Neural progenitor cell (in vitro differentiated cells): ENCODE measurements around the gene SPTBN5. TPM values are rescaled to one million over a fixed set of nuclear protein-coding genes. Genes with fewer than 3 reads are reported as not detected.

Experiments
- DNase-seq: peaks from one replicate; pipeline ENCODE4 v3.0.0-alpha.2; 2016; ENCODE audit warnings: low spot score
- H2AFZ ChIP-seq: fragments of 200-600 bp; sonication (generic); replicated peaks from 2 replicates; pipeline ENCODE4 v1.6.1; 2016; ENCODE audit warnings: antibody characterized with exemption
- H3F3A ChIP-seq: fragments of 200-600 bp; sonication (generic); 2 replicates; pipeline ENCODE4 v1.6.1; 2016; ENCODE audit warnings: antibody characterized with exemption, low read depth
- H3K27ac ChIP-seq: fragments of 200-600 bp; sonication (generic); 2 replicates; pipeline ENCODE4 v1.5.1; 2016; ENCODE audit warnings: mild to moderate bottlenecking
- H3K27me3 ChIP-seq: fragments of 200-600 bp; sonication (generic); 2 replicates; pipeline ENCODE4 v1.6.1; 2016; ENCODE audit warnings: mild to moderate bottlenecking, moderate library complexity
- H3K36me3 ChIP-seq: fragments of 200-600 bp; sonication (generic); 2 replicates; pipeline ENCODE4 v1.5.1; 2016
- H3K4me1 ChIP-seq: fragments of 200-600 bp; sonication (generic); 2 replicates; pipeline ENCODE4 v1.6.1; 2016; ENCODE audit warnings: mixed run types
- H3K4me2 ChIP-seq: fragments of 200-600 bp; sonication (generic); 2 replicates; pipeline ENCODE4 v1.6.1; 2016
- H3K4me3 ChIP-seq: fragments of 200-600 bp; sonication (generic); 2 replicates; pipeline ENCODE4 v1.5.1; 2016
- H3K79me2 ChIP-seq: fragments of 200-600 bp; sonication (generic); 2 replicates; pipeline ENCODE4 v1.6.1; 2016; ENCODE audit warnings: low read depth
- H3K9ac ChIP-seq: fragments of 200-600 bp; sonication (generic); 2 replicates; pipeline ENCODE4 v1.6.1; 2016
- H3K9me3 ChIP-seq: fragments of 200-600 bp; sonication (generic); 2 replicates; pipeline ENCODE4 v1.5.1; 2016; ENCODE audit warnings: low read depth
- H4K20me1 ChIP-seq: fragments of 200-600 bp; sonication (generic); 2 replicates; pipeline ENCODE4 v1.6.1; 2016; ENCODE audit warnings: low read depth
- H3K27ac Mint-ChIP-seq: 3 replicates; pipeline ENCODE4 v1.8.0; 2021; ENCODE audit warnings: mixed read lengths
- H3K27me3 Mint-ChIP-seq: 2 replicates; pipeline ENCODE4 v1.8.0; 2022; ENCODE audit warnings: low read depth, mild to moderate bottlenecking, inconsistent platforms, moderate library complexity, mixed read lengths; ENCODE audit not compliant: insufficient read depth
- H3K36me3 Mint-ChIP-seq: 3 replicates; pipeline ENCODE4 v1.8.0; 2021; ENCODE audit warnings: mixed read lengths
- H3K4me1 Mint-ChIP-seq: 3 replicates; pipeline ENCODE4 v1.8.0; 2021; ENCODE audit warnings: mixed read lengths
- H3K4me3 Mint-ChIP-seq: 3 replicates; pipeline ENCODE4 v1.8.0; 2021; ENCODE audit warnings: mild to moderate bottlenecking, moderate library complexity, mixed read lengths
- H3K9me3 Mint-ChIP-seq: 3 replicates; pipeline ENCODE4 v1.8.0; 2020; ENCODE audit warnings: mixed read lengths
- EZH2 ChIP-seq: fragments of 200-600 bp; sonication (generic); IDR thresholded peaks from 2 replicates; pipeline ENCODE4 v1.6.1; 2017; ENCODE audit warnings: antibody characterized with exemption, mild to moderate bottlenecking, moderate library complexity
- EZH2phosphoT487 ChIP-seq: fragments of 200-600 bp; sonication (generic); IDR thresholded peaks from 2 replicates; pipeline ENCODE4 v1.6.1; 2017; ENCODE audit warnings: antibody characterized with exemption
- total RNA-seq: library from RNA; depleted of rRNA; stranded (reverse); fragments of >200 nt; gene quantifications from 2 replicates; pipeline ENCODE4 v1.2.3, GENCODE V29; 2015; ENCODE audit warnings: low replicate concordance
- TF ChIP-seq, protein P1 (sequence below): fragments of 200-600 bp; sonication (generic); IDR thresholded peaks from 2 replicates; pipeline ENCODE4 v1.5.1; 2017; ENCODE audit warnings: antibody characterized with exemption, mild to moderate bottlenecking

SPTBN5 gene
- total RNA-seq, 1 donor from 2014 or later: not detected

- TF ChIP-seq EZH2phosphoT487: no peak
- TF ChIP-seq, protein P1, sequence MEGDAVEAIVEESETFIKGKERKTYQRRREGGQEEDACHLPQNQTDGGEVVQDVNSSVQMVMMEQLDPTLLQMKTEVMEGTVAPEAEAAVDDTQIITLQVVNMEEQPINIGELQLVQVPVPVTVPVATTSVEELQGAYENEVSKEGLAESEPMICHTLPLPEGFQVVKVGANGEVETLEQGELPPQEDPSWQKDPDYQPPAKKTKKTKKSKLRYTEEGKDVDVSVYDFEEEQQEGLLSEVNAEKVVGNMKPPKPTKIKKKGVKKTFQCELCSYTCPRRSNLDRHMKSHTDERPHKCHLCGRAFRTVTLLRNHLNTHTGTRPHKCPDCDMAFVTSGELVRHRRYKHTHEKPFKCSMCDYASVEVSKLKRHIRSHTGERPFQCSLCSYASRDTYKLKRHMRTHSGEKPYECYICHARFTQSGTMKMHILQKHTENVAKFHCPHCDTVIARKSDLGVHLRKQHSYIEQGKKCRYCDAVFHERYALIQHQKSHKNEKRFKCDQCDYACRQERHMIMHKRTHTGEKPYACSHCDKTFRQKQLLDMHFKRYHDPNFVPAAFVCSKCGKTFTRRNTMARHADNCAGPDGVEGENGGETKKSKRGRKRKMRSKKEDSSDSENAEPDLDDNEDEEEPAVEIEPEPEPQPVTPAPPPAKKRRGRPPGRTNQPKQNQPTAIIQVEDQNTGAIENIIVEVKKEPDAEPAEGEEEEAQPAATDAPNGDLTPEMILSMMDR: no peak
- no peak for TF ChIP-seq EZH2
- Histone ChIP-seq H3K27ac (no peak overlapping the region), H3K9ac (no peak overlapping the region), H4K20me1 (no peaks in the 10 kb centered on the region), H3K9me3 (no peaks in the 10 kb centered on the region), H3K4me2 (no peak overlapping the region), H3K36me3 (no peaks in the 10 kb centered on the region), H3K27me3 (no peaks in the 10 kb centered on the region), H3K4me1 (no peaks in the 10 kb centered on the region), H2AFZ (no peak overlapping the region), H3K79me2 (no peaks in the 10 kb centered on the region), H3K4me3 (no peak overlapping the region), H3F3A (no peaks in the 10 kb centered on the region)
- H3K36me3 Mint-ChIP-seq: peaks cover 33% of the 10 kb centered on the region
- H3K4me1 Mint-ChIP-seq: no peaks in the 10 kb centered on the region
- H3K27me3 Mint-ChIP-seq: peaks cover 2% of the 10 kb centered on the region
- no peak overlapping the region for H3K27ac Mint-ChIP-seq
- DNase-seq: no peak
- H3K9me3 Mint-ChIP-seq: no peaks in the 10 kb centered on the region
- no peak overlapping the region for H3K4me3 Mint-ChIP-seq
Measured at GRCh38 chr15:41817327-41817726, 76.5 kb downstream of the SPTBN5 start.

GRCh38 chr15:41816788-41817187, 77.1 kb downstream of the SPTBN5 start:
- Histone ChIP-seq H2AFZ (no peak overlapping the region), H3K27ac (no peak overlapping the region), H3K27me3 (no peaks in the 10 kb centered on the region), H3K4me1 (no peaks in the 10 kb centered on the region), H3K36me3 (no peaks in the 10 kb centered on the region), H4K20me1 (no peaks in the 10 kb centered on the region), H3K9me3 (no peaks in the 10 kb centered on the region), H3K9ac (no peak overlapping the region), H3F3A (no peaks in the 10 kb centered on the region), H3K79me2 (no peaks in the 10 kb centered on the region), H3K4me3 (no peak overlapping the region), H3K4me2 (no peak overlapping the region)
- TF ChIP-seq EZH2phosphoT487 (no peak), EZH2 (no peak)
- TF ChIP-seq, protein P1: no peak
- H3K4me3 Mint-ChIP-seq: no peak overlapping the region
- peaks cover 2% of the 10 kb centered on the region for H3K4me1 Mint-ChIP-seq
- no peak for DNase-seq
- H3K36me3 Mint-ChIP-seq: peaks cover 33% of the 10 kb centered on the region
- H3K9me3 Mint-ChIP-seq: no peaks in the 10 kb centered on the region
- peaks cover 2% of the 10 kb centered on the region for H3K27me3 Mint-ChIP-seq
- H3K27ac Mint-ChIP-seq: no peak overlapping the region

DNA sequence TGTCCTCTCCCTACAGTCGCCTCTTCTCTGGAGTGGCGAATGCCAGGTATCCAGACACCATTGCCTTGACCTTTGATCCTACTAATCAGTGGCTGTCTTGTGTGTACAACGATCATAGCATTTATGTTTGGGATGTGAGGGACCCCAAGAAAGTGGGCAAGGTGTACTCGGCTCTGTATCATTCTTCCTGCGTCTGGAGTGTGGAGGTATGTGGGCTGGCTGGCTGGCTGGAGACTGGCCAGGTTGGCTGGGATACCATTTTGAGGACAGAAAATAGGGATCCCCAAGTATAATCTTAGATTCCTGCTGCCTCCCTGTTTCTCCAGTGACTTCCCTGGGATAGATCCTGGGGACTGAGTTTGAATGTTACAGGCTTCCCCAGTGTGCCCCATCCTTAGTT, 79.3 kb downstream of the SPTBN5 start:
- Mint-ChIP-seq H3K9me3 (no peaks in the 10 kb centered on the region), H3K27me3 (no peaks in the 10 kb centered on the region), H3K4me3 (no peak overlapping the region), H3K36me3 (peaks cover 27% of the 10 kb centered on the region), H3K4me1 (peaks cover 4% of the 10 kb centered on the region), H3K27ac (no peak overlapping the region)
- no peaks in the 10 kb centered on the region for H3K4me1 ChIP-seq
- no peak overlapping the region for H3K4me2 ChIP-seq
- H3K27me3 ChIP-seq: no peaks in the 10 kb centered on the region
- no peak for DNase-seq
- no peaks in the 10 kb centered on the region for H4K20me1 ChIP-seq
- TF ChIP-seq, protein P1: no peak
- TF ChIP-seq EZH2 (no peak), EZH2phosphoT487 (no peak)
- no peaks in the 10 kb centered on the region for H3F3A ChIP-seq
- H2AFZ ChIP-seq: no peak overlapping the region
- no peaks in the 10 kb centered on the region for H3K79me2 ChIP-seq
- no peak overlapping the region for H3K4me3 ChIP-seq
- no peak overlapping the region for H3K27ac ChIP-seq
- H3K9me3 ChIP-seq: no peaks in the 10 kb centered on the region
- no peaks in the 10 kb centered on the region for H3K36me3 ChIP-seq
- no peak overlapping the region for H3K9ac ChIP-seq
